ENCODE data around the gene DHH.
A peak's percentile ranks its signal among the peaks of the same experiment; 100 is the strongest.

DHH gene

DNA sequence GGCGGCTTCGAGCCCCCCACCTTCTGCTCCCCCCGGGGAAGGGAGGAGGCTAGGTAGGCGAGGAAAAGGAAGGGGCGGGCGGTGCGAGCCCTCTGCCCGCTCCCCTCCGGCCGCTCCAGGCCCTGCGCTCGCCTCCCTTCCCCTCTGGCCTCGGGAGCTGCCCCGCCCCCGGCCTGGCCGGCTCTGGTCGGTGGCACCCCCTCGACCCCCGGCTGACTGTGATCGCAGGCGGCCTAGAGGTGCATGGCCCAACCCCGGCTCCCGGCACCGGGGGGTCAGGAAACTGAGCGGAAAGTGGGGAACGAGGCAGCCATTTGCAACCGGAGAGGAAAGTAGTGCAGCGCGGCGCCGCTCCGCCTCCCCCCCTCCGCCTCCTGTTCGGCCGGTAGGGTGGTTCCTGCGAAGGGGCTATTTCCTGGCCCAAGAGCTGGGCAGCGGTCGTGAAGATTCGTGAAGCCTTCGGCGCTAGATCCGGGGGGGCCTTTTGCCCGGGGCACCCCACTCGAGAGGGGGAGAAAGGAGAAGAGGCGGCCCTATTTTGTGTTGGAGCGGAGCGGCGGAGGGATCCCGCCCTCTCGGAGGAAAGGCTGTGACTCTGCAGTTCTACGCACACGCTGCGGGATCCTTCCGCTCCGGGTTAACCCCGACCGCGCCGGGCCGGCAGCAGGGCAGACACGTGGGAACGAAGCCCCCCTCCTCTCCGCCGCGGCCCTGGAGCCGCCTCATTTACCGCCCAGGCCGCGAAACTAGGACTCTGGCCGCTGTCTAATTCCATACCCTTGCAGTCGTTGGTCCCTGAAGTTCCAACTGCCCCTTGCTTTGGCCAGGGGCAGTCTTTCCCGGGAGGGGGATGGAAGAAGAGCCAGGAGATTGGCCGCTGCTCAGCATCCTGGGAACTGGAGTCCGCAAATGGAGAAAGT lies 34.1 kb downstream of the DHH start, which contains the start of gene KMT2D (continued):
- TF ChIP-seq, protein P1, sequence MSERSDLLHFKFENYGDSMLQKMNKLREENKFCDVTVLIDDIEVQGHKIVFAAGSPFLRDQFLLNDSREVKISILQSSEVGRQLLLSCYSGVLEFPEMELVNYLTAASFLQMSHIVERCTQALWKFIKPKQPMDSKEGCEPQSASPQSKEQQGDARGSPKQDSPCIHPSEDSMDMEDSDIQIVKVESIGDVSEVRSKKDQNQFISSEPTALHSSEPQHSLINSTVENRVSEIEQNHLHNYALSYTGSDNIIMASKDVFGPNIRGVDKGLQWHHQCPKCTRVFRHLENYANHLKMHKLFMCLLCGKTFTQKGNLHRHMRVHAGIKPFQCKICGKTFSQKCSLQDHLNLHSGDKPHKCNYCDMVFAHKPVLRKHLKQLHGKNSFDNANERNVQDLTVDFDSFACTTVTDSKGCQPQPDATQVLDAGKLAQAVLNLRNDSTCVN (tag by site-specific recombination; optimal IDR thresholded peaks at IDR 0.05) = peak; percentile 98

DNA sequence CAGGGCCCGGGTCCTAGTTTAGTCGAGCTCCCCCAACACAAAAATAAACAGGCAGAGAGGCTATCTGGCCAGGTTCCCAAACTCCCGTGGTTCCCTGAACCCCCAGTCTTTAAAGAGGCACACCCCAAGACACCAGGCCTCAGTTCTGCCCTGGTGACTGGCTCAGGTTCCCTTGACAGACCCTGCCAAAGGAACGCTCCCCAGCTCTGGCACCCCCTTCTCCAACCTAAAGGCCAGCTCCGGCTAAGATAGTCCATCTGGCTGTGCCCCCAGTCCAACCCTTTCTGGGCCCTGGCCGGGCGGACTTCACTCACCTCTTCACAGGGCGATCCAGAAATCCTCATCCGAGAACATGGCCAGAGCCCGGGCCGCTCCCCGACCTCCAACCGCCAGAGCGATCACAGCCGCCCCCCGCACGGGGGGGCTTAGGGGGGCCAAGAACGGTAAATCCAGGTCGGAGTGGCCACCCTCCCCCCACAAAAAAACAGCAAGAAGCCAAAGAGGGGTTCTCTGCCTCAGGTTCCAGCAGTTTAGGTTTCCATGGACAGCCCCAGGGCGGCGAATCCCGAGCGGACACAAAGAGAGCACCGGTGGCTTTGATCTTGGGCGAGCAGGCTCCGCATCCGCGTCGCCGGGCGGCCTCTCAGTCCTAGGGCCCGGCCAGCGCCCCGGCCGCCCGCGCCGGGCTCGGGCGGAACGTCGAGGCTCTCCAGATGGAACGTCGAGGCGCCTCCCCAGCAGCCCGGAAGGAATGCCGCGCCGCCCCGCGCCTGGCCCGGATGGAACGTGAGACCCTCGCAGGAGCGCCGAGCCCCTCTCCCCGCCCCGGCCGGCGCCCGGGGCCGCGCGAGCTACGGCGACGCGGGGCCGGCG lies 35.1 kb downstream of the DHH start:
- Histone ChIP-seq H3K9me3 (ENCODE audit: control insufficient read depth, insufficient read depth, low read depth, low read length) (no peaks in the 10 kb centered on the region), H3K4me1 (ENCODE audit: control insufficient read depth, insufficient read depth, low read length) (peaks cover 11% of the 10 kb centered on the region), H3K4me3 (ENCODE audit: low read depth, low read length) (peak overlapping the region; percentile 95), H3K36me3 (ENCODE audit: control insufficient read depth in 2 of 2, insufficient read depth in 1 of 2, low read length in 2 of 2) (peaks cover 4 to 14% of the 10 kb centered on the region in 2 experiments; a peak in 1 of 3 replicates), H3K27ac (ENCODE audit: extremely low read depth, low read depth, low read length) (peak overlapping the region; percentile 93)
- TF ChIP-seq GLIS2 (tag by site-specific recombination; IDR thresholded peaks at IDR 0.05) (peak; percentile 58), MZF1 (tag by site-specific recombination; IDR thresholded peaks at IDR 0.05; ENCODE audit: borderline replicate concordance) (no peak), ZNF335 (tag by site-specific recombination; conservative IDR thresholded peaks at IDR 0.05) (peak; percentile 89), ZEB2 (tag by site-specific recombination; IDR thresholded peaks at IDR 0.05) (peak; percentile 13; the same call in 1 of the 2 replicates), ZNF169 (tag by site-specific recombination; IDR thresholded peaks at IDR 0.05) (no peak), ZNF521 (tag by site-specific recombination; IDR thresholded peaks at IDR 0.05) (no peak), ZBTB17 (tag by site-specific recombination; IDR thresholded peaks at IDR 0.05) (peak; percentile 60; the same call in 1 of the 2 replicates), ZBTB8A (tag by site-specific recombination; IDR thresholded peaks at IDR 0.05) (0 out of 2 replicates have a peak, but pooled peaks have one; percentile 16), ZBTB20 (tag by site-specific recombination; IDR thresholded peaks at IDR 0.05) (peak; percentile 47; the same call in 1 of the 2 replicates), ZNF501 (tag by site-specific recombination; IDR thresholded peaks at IDR 0.05) (0 out of 2 replicates have a peak, but pooled peaks have one; percentile 26), ZXDB (tag by site-specific recombination; IDR thresholded peaks at IDR 0.05) (no peak), YY2 (tag by site-specific recombination; IDR thresholded peaks at IDR 0.05) (no peak), TCF7L2 (IDR thresholded peaks at IDR 0.05; ENCODE audit: borderline replicate concordance, low read depth, low read length) (peak; percentile 65; the same call in 1 of the 2 replicates), HOXC10 (CRISPR knock-in tag; IDR thresholded peaks at IDR 0.05) (no peak)
- TF ChIP-seq, protein P2, sequence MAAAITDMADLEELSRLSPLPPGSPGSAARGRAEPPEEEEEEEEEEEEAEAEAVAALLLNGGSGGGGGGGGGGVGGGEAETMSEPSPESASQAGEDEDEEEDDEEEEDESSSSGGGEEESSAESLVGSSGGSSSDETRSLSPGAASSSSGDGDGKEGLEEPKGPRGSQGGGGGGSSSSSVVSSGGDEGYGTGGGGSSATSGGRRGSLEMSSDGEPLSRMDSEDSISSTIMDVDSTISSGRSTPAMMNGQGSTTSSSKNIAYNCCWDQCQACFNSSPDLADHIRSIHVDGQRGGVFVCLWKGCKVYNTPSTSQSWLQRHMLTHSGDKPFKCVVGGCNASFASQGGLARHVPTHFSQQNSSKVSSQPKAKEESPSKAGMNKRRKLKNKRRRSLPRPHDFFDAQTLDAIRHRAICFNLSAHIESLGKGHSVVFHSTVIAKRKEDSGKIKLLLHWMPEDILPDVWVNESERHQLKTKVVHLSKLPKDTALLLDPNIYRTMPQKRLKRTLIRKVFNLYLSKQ (tag by site-specific recombination; IDR thresholded peaks at IDR 0.05; ENCODE audit: borderline replicate concordance) = no peak
- TF ChIP-seq, protein P3, sequence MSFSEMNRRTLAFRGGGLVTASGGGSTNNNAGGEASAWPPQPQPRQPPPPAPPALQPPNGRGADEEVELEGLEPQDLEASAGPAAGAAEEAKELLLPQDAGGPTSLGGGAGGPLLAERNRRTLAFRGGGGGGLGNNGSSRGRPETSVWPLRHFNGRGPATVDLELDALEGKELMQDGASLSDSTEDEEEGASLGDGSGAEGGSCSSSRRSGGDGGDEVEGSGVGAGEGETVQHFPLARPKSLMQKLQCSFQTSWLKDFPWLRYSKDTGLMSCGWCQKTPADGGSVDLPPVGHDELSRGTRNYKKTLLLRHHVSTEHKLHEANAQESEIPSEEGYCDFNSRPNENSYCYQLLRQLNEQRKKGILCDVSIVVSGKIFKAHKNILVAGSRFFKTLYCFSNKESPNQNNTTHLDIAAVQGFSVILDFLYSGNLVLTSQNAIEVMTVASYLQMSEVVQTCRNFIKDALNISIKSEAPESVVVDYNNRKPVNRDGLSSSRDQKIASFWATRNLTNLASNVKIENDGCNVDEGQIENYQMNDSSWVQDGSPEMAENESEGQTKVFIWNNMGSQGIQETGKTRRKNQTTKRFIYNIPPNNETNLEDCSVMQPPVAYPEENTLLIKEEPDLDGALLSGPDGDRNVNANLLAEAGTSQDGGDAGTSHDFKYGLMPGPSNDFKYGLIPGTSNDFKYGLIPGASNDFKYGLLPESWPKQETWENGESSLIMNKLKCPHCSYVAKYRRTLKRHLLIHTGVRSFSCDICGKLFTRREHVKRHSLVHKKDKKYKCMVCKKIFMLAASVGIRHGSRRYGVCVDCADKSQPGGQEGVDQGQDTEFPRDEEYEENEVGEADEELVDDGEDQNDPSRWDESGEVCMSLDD (tag by site-specific recombination; IDR thresholded peaks at IDR 0.05) = peak; percentile 52; the same call in 1 of the 2 replicates
- TF ChIP-seq, protein P4, sequence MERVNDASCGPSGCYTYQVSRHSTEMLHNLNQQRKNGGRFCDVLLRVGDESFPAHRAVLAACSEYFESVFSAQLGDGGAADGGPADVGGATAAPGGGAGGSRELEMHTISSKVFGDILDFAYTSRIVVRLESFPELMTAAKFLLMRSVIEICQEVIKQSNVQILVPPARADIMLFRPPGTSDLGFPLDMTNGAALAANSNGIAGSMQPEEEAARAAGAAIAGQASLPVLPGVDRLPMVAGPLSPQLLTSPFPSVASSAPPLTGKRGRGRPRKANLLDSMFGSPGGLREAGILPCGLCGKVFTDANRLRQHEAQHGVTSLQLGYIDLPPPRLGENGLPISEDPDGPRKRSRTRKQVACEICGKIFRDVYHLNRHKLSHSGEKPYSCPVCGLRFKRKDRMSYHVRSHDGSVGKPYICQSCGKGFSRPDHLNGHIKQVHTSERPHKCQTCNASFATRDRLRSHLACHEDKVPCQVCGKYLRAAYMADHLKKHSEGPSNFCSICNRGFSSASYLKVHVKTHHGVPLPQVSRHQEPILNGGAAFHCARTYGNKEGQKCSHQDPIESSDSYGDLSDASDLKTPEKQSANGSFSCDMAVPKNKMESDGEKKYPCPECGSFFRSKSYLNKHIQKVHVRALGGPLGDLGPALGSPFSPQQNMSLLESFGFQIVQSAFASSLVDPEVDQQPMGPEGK (tag by site-specific recombination; IDR thresholded peaks at IDR 0.05) = peak; percentile 72
- TF ChIP-seq, protein P5, sequence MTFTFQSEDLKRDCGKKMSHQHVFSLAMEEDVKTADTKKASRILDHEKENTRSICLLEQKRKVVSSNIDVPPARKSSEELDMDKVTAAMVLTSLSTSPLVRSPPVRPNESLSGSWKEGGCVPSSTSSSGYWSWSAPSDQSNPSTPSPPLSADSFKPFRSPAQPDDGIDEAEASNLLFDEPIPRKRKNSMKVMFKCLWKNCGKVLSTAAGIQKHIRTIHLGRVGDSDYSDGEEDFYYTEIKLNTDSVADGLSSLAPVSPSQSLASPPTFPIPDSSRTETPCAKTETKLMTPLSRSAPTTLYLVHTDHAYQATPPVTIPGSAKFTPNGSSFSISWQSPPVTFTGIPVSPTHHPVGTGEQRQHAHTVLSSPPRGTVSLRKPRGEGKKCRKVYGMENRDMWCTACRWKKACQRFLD (tag by site-specific recombination; IDR thresholded peaks at IDR 0.05) = no peak
- TF ChIP-seq, protein P6, sequence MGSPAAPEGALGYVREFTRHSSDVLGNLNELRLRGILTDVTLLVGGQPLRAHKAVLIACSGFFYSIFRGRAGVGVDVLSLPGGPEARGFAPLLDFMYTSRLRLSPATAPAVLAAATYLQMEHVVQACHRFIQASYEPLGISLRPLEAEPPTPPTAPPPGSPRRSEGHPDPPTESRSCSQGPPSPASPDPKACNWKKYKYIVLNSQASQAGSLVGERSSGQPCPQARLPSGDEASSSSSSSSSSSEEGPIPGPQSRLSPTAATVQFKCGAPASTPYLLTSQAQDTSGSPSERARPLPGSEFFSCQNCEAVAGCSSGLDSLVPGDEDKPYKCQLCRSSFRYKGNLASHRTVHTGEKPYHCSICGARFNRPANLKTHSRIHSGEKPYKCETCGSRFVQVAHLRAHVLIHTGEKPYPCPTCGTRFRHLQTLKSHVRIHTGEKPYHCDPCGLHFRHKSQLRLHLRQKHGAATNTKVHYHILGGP (tag by site-specific recombination; IDR thresholded peaks at IDR 0.05) = no peak
- ChIA-PET POLR2A (interaction anchor here (1.1 to 3.6 kb wide), 6 partner anchors 10 to 128 kb away, joined by 3 to 26 read pairs (median 5); partner anchors contain the start of genes RHEBL1 and TUBA1B), CTCF (interaction anchor here (0.7 to 2.4 kb wide), 8 partner anchors 8 to 71 kb away, joined by 3 to 18 read pairs (median 4); no protein-coding TSS in a partner anchor)
